Measurements from ENCODE around the gene SERPINB5.

SERPINB5 gene

DNA sequence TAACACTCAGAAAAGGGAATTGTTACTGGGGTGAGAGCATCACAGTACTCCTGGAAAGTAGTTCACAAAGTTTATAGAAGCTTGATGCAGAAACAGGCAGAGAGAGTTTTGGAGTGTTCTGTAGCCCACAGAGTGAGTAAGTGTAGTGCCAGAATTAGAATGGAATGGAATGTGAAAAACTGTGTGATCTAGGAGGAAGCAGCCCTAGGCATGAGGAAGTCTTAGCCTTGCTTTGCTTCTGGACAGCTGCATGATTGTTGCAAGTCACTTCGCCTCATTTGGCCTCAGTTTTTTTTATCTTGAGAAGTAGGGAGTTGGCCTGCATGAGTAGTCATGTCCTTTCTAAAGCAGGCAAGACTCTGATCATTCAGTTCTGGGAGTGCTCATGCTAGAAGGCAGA lies 76.3 kb downstream of the SERPINB5 start:
- H3K36me3 ChIP-seq (ENCODE audit: control insufficient read depth, low read length): no peaks in the 10 kb centered on the region
- no peak overlapping the region for H3K4me3 ChIP-seq (ENCODE audit: low read length)
- no peaks in the 10 kb centered on the region for H3F3A ChIP-seq (ENCODE audit: control insufficient read depth, insufficient read depth)
- no peak for TF ChIP-seq EZH2phosphoT487 (IDR thresholded peaks at IDR 0.05; ENCODE audit: borderline replicate concordance, low read length)
- TF ChIP-seq, protein P1, sequence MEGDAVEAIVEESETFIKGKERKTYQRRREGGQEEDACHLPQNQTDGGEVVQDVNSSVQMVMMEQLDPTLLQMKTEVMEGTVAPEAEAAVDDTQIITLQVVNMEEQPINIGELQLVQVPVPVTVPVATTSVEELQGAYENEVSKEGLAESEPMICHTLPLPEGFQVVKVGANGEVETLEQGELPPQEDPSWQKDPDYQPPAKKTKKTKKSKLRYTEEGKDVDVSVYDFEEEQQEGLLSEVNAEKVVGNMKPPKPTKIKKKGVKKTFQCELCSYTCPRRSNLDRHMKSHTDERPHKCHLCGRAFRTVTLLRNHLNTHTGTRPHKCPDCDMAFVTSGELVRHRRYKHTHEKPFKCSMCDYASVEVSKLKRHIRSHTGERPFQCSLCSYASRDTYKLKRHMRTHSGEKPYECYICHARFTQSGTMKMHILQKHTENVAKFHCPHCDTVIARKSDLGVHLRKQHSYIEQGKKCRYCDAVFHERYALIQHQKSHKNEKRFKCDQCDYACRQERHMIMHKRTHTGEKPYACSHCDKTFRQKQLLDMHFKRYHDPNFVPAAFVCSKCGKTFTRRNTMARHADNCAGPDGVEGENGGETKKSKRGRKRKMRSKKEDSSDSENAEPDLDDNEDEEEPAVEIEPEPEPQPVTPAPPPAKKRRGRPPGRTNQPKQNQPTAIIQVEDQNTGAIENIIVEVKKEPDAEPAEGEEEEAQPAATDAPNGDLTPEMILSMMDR (IDR thresholded peaks at IDR 0.05; ENCODE audit: low read depth, low read length, poor library complexity, severe bottlenecking): no peak
- no peaks in the 10 kb centered on the region for H4K20me1 ChIP-seq (ENCODE audit: control insufficient read depth, insufficient read depth, low read depth, low read length)
- peaks cover 6% of the 10 kb centered on the region; the same call in 1 of the 2 replicates for H3K27me3 ChIP-seq (ENCODE audit: control insufficient read depth, low read length)
- H3K79me2 ChIP-seq (ENCODE audit: control insufficient read depth, low read length): no peaks in the 10 kb centered on the region
- H3K4me2 ChIP-seq (ENCODE audit: low read length): no peak overlapping the region
- no peaks in the 10 kb centered on the region for H3K4me1 ChIP-seq (ENCODE audit: control insufficient read depth, low read length)
- no peaks in the 10 kb centered on the region for H3K9me3 ChIP-seq (ENCODE audit: control insufficient read depth, insufficient read depth, low read length)
- no peak overlapping the region for H3K27ac ChIP-seq (ENCODE audit: low read depth, low read length)
- no peaks in the 10 kb centered on the region for H3K9me2 ChIP-seq (replicated peaks; ENCODE audit: control insufficient read depth, low read length)

Data from DOHH2 (cell line).